HCEC 1CT (cell line): ENCODE measurements around the gene CPHXL.

Source experiments
- DNase-seq: peaks from one replicate; pipeline ENCODE4 v3.0.0-alpha.2; 2017

The CPHXL gene

DNA sequence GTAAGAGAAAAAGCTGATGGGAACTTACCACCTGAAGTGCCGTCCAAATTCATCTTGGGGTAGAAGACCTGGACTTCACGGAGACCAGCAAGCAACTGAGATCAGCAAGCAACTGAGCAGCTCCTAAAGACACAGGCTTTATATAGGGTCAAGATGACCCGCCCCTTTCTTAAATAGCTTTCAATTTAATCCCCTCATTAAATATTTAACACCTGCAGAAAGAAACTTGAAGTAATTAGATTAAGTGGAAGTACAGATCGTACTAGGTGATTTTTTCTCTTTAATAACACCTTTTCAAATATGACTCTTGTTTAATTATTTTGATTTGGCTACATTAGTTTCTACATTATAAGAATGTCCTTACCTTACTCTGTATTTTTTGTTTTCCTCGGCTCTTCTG, at the start of gene CPHXL:
Gene CPHXL (minus strand): TSS at position 101 of the 400 bp plus-strand sequence. CDS start 48 bp downstream, at position 53.
- no peak for DNase-seq

GRCh38 chr16:75774197-75774596, 47.9 kb upstream of the CPHXL start:
- DNase-seq: no peak

DNA sequence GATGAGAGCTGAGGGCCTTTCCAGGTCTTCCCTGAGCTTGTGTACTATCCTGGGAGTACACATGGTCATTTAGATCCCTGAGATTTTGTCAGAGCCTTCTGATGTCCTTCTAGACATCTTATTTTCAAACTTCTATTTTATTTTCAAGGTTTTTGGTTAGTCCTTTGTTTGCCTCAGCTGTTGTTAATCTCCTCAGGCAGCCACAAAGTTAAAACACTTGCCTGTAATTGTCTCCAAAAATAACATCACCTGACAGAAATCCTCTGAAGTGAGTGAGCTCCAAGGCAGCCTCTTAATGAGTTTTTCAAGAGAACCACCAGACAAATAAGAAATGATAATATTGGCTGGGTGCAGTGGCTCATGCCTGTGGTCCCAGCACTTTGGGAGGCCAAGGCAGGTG, 43.8 kb upstream of the CPHXL start:
- no peak for DNase-seq

GRCh38 chr16:75764154-75764768, 38.0 kb upstream of the CPHXL start:
- peak; percentile 57 for DNase-seq

- DNase-seq: no peak
Measured at GRCh38 chr16:75763204-75763603, 36.9 kb upstream of the CPHXL start.

- no peak for DNase-seq
Measured at GRCh38 chr16:75762746-75763145, 36.5 kb upstream of the CPHXL start.

DNA sequence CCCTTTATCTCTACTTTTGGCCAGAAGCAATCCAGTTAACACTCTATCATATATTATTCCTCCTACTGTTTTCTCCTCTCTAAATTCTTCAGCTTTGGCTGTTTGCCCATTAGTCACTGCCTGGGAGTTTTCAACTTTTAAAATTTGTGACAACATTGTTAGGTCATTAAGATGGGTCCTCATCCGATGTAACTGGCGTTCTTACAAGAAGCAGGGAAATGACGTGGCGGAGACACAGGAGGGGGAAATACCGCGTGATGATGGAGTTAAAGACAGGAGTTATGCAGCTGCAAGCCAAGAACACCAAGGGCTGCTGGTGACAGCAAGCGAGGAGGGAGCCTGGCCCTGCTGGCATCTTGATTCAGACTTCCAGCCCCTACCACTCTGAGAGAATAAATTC, 34.8 kb upstream of the CPHXL start:
- DNase-seq: no peak

DNA sequence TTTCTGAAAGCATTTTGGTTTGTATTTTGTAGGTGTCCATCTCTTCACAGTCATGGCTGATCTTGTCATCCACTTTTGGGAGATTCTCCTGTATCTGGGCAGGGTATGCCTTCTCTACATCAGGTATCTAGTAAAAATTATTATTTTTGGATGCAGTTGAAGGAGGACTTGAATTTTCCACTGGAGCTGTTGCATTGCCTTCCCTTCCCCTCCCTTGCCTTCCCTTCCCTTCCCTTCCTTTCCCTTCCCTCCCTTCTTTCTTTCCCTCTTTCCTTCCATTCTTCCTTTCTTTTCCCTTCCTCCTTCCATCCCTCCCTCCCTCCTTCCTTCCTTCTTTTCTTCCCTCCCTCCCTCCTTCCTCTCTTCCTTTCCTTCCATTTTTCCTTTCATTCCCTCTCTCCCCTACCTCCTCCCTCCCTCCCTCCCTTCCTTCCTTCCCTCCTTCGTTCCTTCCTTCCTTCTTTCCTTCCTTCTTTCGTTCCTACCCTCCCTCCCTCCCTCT, 33.8 kb upstream of the CPHXL start:
- no peak for DNase-seq

GRCh38 chr16:75758215-75758614, 31.9 kb upstream of the CPHXL start:
- no peak for DNase-seq

- peak; percentile 30 for DNase-seq
Measured at GRCh38 chr16:75754141-75754540, 27.9 kb upstream of the CPHXL start.

- DNase-seq: no peak
Measured at GRCh38 chr16:75750528-75750927, 24.2 kb upstream of the CPHXL start.

- DNase-seq: no peak
Measured at GRCh38 chr16:75746359-75746758, 20.1 kb upstream of the CPHXL start.

DNA sequence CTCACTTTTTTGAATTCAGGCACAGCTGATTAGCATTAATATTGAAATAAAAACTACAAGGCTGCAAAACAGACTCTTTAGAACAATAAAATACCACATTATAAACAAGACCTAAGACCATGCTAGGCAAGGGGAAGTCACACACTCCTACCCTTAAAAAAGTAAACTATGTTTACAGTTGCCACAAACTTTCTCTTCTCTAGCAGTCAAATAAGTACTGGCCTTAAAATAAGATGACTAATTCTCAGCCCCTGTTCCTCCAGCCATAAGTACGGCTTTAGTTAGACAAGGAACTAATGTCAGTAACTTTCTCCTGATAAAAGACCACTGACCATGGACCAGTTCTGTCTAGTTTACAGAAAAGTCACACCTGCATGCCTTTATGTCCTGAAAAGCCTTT, 19.5 kb upstream of the CPHXL start:
- DNase-seq: no peak

- no peak for DNase-seq
Measured at GRCh38 chr16:75745242-75745641, 19.0 kb upstream of the CPHXL start.

GRCh38 chr16:75742424-75743047, 16.2 kb upstream of the CPHXL start:
- DNase-seq: no peak

GRCh38 chr16:75733305-75734211, 7.3 kb upstream of the CPHXL start:
- DNase-seq: peak; percentile 47

DNA sequence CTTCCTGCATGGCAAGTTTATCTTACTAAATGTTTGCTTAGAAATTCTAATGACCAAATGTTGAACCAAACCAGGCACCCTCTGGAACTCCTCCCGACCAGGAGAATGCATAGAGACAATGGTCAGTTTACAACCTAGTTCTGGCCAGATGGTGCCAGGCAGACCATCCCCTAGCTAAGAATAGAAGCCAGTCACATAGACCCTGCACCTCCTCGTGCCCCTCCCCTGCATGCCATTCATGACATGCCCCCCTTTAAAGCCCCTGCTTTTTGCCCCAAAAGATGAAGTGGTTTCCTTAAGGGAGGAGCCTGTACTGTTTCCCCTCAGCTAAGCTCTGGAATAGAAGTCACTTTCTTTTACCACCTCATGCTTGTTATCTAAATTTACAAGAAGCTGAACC, 6.6 kb upstream of the CPHXL start:
- DNase-seq: no peak

GRCh38 chr16:75727221-75727620, 931 bp upstream of the CPHXL start:
- DNase-seq: no peak

DNA sequence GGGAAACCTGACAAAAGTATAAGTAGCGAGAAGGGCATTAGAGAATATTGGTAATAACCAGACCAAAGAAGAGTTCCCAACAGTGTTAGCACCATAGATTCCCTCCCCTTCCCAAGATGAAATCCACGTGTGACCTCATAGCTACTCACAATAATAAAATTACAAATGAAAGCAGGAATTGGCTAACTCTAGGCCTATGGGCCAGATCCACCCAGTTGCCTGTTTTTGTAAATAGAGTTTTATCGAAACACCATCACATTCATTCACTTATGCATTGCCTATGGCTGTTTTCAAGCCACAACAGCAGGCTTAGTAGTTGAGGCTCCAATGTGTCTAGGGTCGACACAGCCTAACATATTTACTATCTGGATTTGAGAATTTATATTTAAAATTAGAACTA, 7.8 kb downstream of the CPHXL start:
- no peak for DNase-seq

DNA sequence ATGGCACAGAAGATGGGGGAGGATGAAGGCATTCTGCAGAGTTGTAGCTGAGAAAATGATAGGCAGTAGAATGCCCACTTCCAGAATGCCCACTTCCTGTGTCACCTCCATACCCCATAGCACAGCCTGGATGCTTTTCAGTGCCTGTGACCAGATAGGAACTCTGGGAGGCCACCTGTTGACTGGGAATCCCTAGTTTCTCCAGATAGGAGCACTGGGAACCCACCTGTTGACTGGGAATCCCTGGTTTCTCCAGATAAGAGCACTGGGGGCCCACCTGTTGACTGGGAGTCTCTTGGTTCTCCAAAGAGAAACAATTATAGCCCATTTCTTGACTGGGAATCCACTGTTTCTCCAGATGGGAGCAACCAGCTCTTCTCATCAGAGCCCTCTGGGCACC, 11.6 kb downstream of the CPHXL start:
- DNase-seq: no peak

GRCh38 chr16:75710344-75710743, 15.9 kb downstream of the CPHXL start:
- no peak for DNase-seq

- DNase-seq: peak; percentile 5
Measured at GRCh38 chr16:75703306-75703705, 23.0 kb downstream of the CPHXL start.

- no peak for DNase-seq
Measured at GRCh38 chr16:75702242-75702641, 24.0 kb downstream of the CPHXL start.

- DNase-seq: no peak
Measured at GRCh38 chr16:75701361-75701760, 24.9 kb downstream of the CPHXL start, which contains the start of gene DUXB. DUXB (minus strand) TSS chr16:75701461; CDS start chr16:75701418, 43 bp downstream.
